ENCODE measurements around the gene MOGAT2. TPM values are rescaled to one million over a fixed set of nuclear protein-coding genes. Genes with fewer than 3 reads are reported as not detected.
A peak's percentile ranks its signal among the peaks of the same experiment; 100 is the strongest.

Gene MOGAT2
- total RNA-seq, 1 donor from 2014 or later, result not detected

DNA sequence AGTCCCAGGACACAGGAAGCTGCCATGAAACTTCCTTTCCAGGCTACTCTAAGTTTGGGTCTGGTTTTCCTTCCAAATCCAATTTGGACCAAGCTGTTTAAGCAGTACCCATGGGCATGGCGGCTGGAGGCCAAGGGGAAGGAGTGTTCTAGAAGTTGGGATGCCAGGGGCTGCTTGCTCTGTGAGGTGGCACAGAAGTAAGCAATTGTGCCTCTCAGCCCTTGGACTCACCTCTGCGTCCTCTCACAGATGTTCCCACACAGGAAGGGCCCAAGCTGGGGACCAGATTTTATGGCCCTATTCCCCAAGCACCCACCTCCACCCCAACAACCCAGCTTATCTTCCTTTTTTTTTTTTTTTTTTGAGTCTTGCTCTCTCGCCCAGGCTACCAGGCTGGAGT lies 47.5 kb downstream of the MOGAT2 start:
- Histone ChIP-seq H3K4me3 (no peak overlapping the region), H3K4me1 (peaks cover 9 to 13% of the 10 kb centered on the region in 2 donors), H3K27ac (no peak overlapping the region), H3K27me3 (no peaks in the 10 kb centered on the region), H3K36me3 (no peaks in the 10 kb centered on the region), H3K9me3 (no peaks in the 10 kb centered on the region)
- TF ChIP-seq, protein P1, sequence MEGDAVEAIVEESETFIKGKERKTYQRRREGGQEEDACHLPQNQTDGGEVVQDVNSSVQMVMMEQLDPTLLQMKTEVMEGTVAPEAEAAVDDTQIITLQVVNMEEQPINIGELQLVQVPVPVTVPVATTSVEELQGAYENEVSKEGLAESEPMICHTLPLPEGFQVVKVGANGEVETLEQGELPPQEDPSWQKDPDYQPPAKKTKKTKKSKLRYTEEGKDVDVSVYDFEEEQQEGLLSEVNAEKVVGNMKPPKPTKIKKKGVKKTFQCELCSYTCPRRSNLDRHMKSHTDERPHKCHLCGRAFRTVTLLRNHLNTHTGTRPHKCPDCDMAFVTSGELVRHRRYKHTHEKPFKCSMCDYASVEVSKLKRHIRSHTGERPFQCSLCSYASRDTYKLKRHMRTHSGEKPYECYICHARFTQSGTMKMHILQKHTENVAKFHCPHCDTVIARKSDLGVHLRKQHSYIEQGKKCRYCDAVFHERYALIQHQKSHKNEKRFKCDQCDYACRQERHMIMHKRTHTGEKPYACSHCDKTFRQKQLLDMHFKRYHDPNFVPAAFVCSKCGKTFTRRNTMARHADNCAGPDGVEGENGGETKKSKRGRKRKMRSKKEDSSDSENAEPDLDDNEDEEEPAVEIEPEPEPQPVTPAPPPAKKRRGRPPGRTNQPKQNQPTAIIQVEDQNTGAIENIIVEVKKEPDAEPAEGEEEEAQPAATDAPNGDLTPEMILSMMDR (IDR thresholded peaks at IDR 0.05), result no peak
- intact Hi-C loops (cut with DNase I), result loop anchor here (5.0 to 10.0 kb wide), 2 partner anchors 58 to 220 kb away; no protein-coding TSS in a partner anchor
- no peak for DNase-seq (ENCODE audit: low spot score in 2 of 2)

DNA sequence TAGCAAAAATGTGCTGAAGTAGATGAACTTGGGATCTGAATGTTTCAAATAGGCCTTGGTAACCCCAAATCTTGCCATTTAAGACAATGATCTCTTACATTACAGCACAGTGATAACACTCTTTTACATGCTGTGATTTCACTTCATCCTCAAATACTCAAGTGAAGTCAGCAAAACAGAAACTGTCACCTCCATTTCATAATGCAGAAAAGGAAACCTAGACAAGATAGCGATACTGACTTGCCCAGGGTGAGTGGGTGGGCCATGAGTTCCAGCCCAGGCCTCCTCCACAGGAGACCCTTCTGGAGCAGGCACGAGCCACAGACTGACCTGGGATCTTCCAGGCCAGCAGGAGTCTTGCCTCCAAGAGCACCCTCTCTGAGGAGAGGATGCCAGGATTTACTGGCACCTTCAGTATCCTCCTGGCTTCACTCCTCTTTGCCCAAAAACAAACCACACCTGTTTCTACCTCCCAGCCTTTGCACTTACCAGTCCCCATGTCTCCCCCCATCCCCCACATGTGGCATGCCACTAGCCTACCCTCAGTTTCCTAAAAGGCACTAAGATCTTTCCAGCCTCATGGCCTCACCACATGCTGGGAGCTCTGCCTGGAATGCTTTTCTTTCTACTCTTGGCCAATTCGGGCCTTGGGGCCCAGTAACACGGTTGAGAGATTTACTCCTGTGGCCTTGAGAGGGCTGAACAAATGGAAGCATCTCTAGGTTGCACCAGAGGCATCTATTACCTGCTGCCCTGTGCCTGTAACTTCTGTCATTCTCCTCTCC lies 49.0 kb downstream of the MOGAT2 start:
- intact Hi-C loops (cut with DNase I), result loop anchor here (5.0 to 10.0 kb wide), 2 partner anchors 59 to 222 kb away; no protein-coding TSS in a partner anchor
- Histone ChIP-seq H3K27ac (no peak overlapping the region), H3K27me3 (no peaks in the 10 kb centered on the region), H3K9me3 (no peaks in the 10 kb centered on the region), H3K36me3 (no peaks in the 10 kb centered on the region), H3K4me3 (no peak overlapping the region), H3K4me1 (peaks cover 9 to 13% of the 10 kb centered on the region in 2 donors)
- TF ChIP-seq, protein P1 (IDR thresholded peaks at IDR 0.05), result no peak
- no peak for DNase-seq (ENCODE audit: low spot score in 2 of 2)

DNA sequence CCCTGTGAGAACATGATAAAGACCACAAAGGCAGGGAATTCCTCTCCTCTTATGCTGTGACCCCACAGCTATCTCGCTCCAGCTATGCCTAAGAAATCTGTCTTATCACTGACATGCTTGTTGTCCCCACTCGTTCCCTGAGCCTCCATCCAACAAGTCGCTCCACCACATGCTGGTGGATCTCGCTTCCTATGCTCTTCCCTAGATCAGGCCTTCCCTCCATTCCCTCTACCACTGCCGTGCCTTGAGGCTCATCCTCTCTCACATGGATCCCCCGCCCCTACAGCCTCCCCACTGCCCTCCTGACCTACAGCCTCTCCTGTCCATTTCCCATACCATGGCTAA lies 49.6 kb downstream of the MOGAT2 start:
- Histone ChIP-seq H3K36me3 (no peaks in the 10 kb centered on the region), H3K9me3 (no peaks in the 10 kb centered on the region), H3K27ac (no peak overlapping the region), H3K27me3 (no peaks in the 10 kb centered on the region), H3K4me1 (peaks cover 9 to 13% of the 10 kb centered on the region in 2 donors), H3K4me3 (no peak overlapping the region)
- TF ChIP-seq, protein P1 (IDR thresholded peaks at IDR 0.05), result no peak
- DNase-seq (ENCODE audit: low spot score in 2 of 2), result no peak
- intact Hi-C loops (cut with DNase I), result loop anchor here (5.0 to 10.0 kb wide), 2 partner anchors 60 to 222 kb away; no protein-coding TSS in a partner anchor

DNA sequence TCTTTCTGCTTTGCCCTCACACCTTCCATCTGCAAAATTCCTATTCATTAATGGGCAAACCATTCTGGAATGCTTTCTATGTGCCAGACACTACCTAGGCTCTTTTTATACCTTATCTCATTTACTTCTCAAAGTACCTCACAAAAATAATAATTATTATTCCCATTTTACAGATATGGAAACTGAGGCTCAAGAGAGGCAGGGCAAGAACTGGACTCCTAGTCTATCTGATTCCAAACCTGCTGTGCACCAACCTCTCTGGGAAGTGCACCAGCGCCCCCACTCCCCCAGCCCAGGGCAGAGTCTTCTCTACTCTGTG lies 50.1 kb downstream of the MOGAT2 start:
- H3K27me3 ChIP-seq, result no peaks in the 10 kb centered on the region
- H3K27ac ChIP-seq, result no peak overlapping the region
- no peaks in the 10 kb centered on the region for H3K9me3 ChIP-seq
- no peaks in the 10 kb centered on the region for H3K36me3 ChIP-seq
- TF ChIP-seq, protein P1 (IDR thresholded peaks at IDR 0.05), result no peak
- DNase-seq (ENCODE audit: low spot score in 2 of 2), result no peak
- peak overlapping the region; percentile 66 to 69 for H3K4me3 ChIP-seq
- H3K4me1 ChIP-seq, result peaks cover 9 to 13% of the 10 kb centered on the region in 2 donors
- intact Hi-C loops (cut with DNase I), result loop anchor here (5.0 to 10.0 kb wide), 2 partner anchors 60 to 223 kb away; no protein-coding TSS in a partner anchor

DNA sequence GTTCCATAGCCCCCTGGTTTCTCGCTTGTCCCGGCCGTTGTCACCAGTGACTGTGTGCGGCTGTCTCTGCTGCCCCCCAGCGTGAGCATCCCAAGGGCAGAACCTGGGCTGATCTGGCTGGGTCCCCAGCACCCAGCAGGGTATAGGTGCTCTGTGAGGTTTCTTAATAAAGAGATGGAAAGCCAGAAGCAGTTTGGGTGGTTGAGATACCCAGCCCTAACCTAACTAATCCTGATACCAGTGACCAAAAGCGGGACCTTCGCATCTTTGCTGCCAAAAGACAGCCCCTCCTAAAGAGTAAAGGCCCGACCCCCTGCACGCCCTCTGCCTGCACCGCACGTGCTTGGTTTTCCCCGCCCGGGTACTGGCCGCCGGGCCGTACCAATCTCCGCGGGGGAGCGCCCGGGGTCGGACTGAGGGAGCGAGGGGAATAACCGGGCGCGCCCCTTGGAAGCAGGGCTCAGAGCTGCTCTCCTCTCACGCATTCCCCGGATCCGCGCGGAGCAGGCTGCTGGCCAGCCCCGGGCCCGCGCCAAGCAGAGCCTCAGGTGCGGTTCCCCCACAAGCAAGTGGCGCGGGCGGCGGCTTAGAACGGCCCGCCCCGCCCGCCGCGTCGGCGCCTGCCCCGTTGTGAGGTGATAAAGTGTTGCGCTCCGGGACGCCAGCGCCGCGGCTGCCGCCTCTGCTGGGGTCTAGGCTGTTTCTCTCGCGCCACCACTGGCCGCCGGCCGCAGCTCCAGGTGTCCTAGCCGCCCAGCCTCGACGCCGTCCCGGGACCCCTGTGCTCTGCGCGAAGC lies 50.7 kb downstream of the MOGAT2 start, which contains the start of gene DGAT2:
Gene DGAT2 (plus strand): TSS at position 667 of the 797 bp plus-strand sequence. CDS start 214 bp downstream, outside the sequence.
- Histone ChIP-seq H3K27ac (peak within 1 kb of the TSS in 1 of 2 donors; percentile 31), H3K4me3 (peak within 1 kb of the TSS; percentile 66 to 69), H3K36me3 (no peaks in the 10 kb centered on the region), H3K27me3 (no peaks in the 10 kb centered on the region), H3K9me3 (no peaks in the 10 kb centered on the region), H3K4me1 (peaks cover 9 to 13% of the 10 kb centered on the region in 2 donors)
- TF ChIP-seq, protein P1 (IDR thresholded peaks at IDR 0.05), result peak; percentile 7 to 47 (median 30)
- intact Hi-C loops (cut with DNase I), result loop anchor here (5.0 to 10.0 kb wide), 2 partner anchors 61 to 224 kb away; no protein-coding TSS in a partner anchor
- peak in 1 of 2 donors; percentile 81 for DNase-seq (ENCODE audit: low spot score in 2 of 2)
